Epithelial cell of esophagus (primary cell): ENCODE measurements around the gene PICK1.
"Not testable (repeated sequence)": the region's sequence is repeated elsewhere in the genome, so short reads cannot be mapped to it uniquely, and the experiment has no call there.

ENCODE experiments used
- DNase-seq: peaks from one replicate; pipeline ENCODE4 v3.0.0; 2010; ENCODE audit warnings: low read depth
- H3K4me3 ChIP-seq: 2 replicates; pipeline ENCODE4 v1.5.1; 2011; ENCODE audit warnings: mild to moderate bottlenecking, low read length, control low read depth
- CTCF ChIP-seq: IDR thresholded peaks from 2 replicates; pipeline ENCODE4 v1.5.1; 2011; ENCODE audit warnings: low read depth, mild to moderate bottlenecking, low read length, control low read depth, inconsistent platforms; ENCODE audit not compliant: insufficient read depth; ENCODE audit errors: missing control alignments

Gene PICK1

DNA sequence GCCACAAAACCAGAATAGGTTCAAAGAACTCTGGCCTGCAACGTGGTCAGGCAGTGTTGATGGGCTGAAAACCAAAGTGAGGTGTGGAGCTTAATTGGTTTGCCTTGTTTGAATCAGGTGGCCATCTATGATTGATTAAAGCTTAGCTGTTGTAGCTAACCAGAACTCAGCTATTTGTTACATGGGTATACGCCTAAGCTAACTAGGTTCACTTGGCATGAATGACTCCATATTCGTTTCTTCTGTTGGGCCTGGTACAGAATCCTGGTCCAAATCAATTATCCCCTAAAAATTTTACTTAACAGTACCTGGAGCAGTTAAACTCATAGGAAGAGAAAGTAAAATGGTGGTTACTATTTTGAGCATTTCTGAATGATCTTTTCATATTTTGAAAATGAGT, 61.0 kb downstream of the PICK1 start:
- TF ChIP-seq CTCF = no peak
- H3K4me3 ChIP-seq = no peak overlapping the region
- no peak for DNase-seq

GRCh38 chr22:38118747-38119146, 61.5 kb downstream of the PICK1 start:
- not testable (repeated sequence) for DNase-seq, H3K4me3 ChIP-seq

DNA sequence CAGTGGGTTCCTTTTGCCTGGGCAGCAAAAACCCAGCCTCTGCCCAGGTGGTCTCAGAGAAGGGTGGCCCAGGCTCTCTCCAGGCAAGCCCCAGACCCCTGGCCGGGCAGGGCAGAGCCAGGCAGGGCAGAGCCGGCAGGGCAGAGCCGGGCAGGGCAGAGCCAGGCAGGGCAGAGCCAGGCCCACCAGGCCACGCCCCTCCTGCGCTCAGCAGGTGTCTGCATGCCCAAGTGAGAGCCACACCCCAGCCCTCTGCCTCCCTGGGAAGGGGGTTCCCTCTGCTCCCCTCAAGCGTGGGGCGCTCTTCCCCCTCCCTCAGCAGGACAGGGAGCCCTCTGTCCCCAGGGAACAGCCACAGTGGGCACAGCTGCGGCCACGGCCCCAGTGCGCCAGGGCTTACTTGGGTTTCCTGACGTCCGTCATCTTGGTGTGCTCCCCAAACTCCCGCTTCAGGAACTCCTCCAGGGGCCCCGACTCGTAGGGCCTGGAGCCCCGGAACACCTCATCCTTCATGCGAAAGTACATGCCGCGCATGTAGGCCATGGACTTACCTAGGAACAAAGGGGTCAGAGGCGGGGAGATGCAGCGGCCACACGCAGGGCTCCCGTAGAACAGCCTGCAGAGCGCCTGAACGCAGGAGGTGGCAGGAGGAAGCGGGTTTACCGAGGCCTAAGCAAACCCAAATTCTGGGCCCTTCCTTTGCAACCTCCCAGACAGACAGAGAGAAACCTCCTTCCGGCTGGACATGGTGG, 63.3 kb downstream of the PICK1 start:
- TF ChIP-seq CTCF = no peak
- peak; percentile 48 for DNase-seq
- H3K4me3 ChIP-seq = no peak overlapping the region

- DNase-seq = no peak
- TF ChIP-seq CTCF = no peak
- no peak overlapping the region for H3K4me3 ChIP-seq
These were observed 65.4 kb downstream of the PICK1 start for GRCh38 chr22:38122616-38123015.

DNA sequence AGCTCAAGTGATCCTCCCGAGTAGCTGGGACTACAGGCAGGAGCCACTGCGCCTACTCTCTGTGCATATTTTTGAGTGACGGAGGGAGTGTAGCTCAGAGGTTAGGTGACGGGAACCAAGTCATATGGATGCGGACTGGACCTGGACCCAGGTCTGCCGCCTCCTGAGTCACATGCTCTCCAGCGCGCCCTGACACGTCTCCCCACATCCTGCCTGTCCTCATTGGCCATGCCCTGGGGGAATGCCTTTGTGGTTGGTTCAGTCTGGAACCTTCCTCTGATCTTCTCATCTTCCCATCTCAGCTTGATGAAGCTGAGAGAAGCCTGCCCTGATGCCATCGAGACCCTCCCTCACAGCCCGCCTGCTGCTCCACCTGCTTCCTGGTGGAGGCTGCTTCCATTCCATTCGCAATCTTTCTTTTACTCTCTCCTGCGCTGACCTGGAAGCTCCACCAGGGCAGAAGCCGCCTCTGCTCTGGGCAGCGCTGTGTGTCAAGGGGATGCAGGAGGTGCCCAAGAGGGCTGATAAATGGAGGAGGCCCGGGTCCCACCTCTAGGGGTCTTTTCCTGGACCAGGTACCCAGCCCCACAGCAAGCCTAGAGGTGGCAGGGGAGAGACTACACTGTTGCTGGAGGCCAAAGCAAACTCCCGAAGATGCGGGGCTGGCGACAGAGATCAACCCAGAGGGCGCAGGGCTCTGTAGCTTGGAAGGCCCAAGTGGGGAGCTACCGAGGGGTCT, 67.2 kb downstream of the PICK1 start:
- no peak overlapping the region for H3K4me3 ChIP-seq

GRCh38 chr22:38125038-38125610, 67.9 kb downstream of the PICK1 start:
- no peak for TF ChIP-seq CTCF
- no peak for DNase-seq
- H3K4me3 ChIP-seq = no peak overlapping the region

More for the DNA sequence above, 67.2 kb downstream of the PICK1 start:
- TF ChIP-seq CTCF = peak; percentile 22
- DNase-seq = peak; percentile 96
